GM12875 (cell line): ENCODE data around the gene TNFSF8.

Experiments used
- H3K4me3 ChIP-seq: one replicate; pipeline ENCODE4 v1.5.1; 2011; ENCODE audit warnings: low read depth, low read length, control low read depth
- CTCF ChIP-seq: IDR thresholded peaks from 2 replicates; pipeline ENCODE4 v1.5.1; 2011; ENCODE audit warnings: low read depth, mild to moderate bottlenecking, control low read depth, inconsistent platforms, low read length, moderate library complexity, borderline replicate concordance; ENCODE audit not compliant: insufficient read depth

Gene TNFSF8

GRCh38 chr9:114960276-114960675 is 29.9 kb upstream of the TNFSF8 start:
- no peak for TF ChIP-seq CTCF
- no peak overlapping the region for H3K4me3 ChIP-seq

- H3K4me3 ChIP-seq = no peak overlapping the region
- TF ChIP-seq CTCF = no peak
Observed at GRCh38 chr9:114958844-114959235, 28.4 kb upstream of the TNFSF8 start.

GRCh38 chr9:114958021-114958843 is 27.8 kb upstream of the TNFSF8 start:
- no peak for TF ChIP-seq CTCF
- no peak overlapping the region for H3K4me3 ChIP-seq

GRCh38 chr9:114957558-114957957 is 27.2 kb upstream of the TNFSF8 start:
- TF ChIP-seq CTCF = no peak

GRCh38 chr9:114954956-114955582 is 24.7 kb upstream of the TNFSF8 start:
- no peak for TF ChIP-seq CTCF
- H3K4me3 ChIP-seq = no peak overlapping the region

More at GRCh38 chr9:114957558-114957957, 27.2 kb upstream of the TNFSF8 start:
- no peak overlapping the region for H3K4me3 ChIP-seq

GRCh38 chr9:114953959-114954358 is 23.6 kb upstream of the TNFSF8 start:
- H3K4me3 ChIP-seq = no peak overlapping the region
- TF ChIP-seq CTCF = no peak

- H3K4me3 ChIP-seq = no peak overlapping the region
- TF ChIP-seq CTCF = no peak
Observed at GRCh38 chr9:114953046-114953445, 22.7 kb upstream of the TNFSF8 start.
